ENCODE results near the gene GIGYF2.

The GIGYF2 gene

DNA sequence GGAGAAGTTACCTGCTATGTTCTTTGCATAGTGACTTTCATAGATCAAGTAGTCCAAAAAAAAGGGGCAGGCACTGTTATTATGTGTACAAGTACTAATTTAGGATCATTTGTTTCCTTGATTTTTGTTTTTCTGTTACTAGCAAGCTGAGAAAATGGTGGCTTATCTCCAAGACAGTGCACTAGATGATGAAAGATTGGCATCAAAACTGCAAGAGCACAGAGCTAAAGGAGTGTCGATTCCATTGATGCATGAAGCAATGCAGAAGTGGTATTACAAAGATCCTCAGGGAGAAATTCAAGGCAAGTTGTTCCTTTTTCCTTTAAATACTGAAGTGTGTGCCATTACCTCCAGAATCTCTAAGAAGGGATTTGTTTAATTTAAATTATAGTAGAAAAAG is 98.8 kb downstream of the GIGYF2 start:
- no peaks in the 10 kb centered on the region for H3K4me1 Mint-ChIP-seq (ENCODE audit: low read depth)
- H3K27me3 Mint-ChIP-seq, result no peaks in the 10 kb centered on the region
- H3K36me3 Mint-ChIP-seq, result peaks cover 34% of the 10 kb centered on the region
- no peak overlapping the region for H3K4me3 Mint-ChIP-seq
- no peaks in the 10 kb centered on the region for H3K9me3 Mint-ChIP-seq (ENCODE audit: low read depth)
- H3K27ac Mint-ChIP-seq, result peak overlapping the region; percentile 16

DNA sequence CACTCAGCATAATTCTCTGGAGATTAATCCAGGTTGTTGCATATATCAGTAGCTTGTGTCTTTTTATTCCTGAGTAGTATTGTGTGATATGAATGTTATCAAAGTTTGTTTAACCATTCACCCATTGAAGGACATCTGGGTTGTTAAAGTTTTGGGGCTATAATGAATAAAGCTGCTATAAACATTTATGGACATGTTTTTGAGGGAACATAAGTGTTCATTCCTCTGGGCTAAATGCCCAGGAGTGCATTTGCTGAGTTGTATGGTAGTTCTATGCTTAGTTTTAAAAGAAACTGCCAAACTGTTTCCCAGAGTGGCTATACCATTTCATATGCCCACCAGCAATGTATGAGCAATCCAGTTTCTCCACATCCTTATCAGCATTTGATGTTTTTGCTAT is 101.1 kb downstream of the GIGYF2 start:
- no peaks in the 10 kb centered on the region for H3K4me1 Mint-ChIP-seq (ENCODE audit: low read depth)
- no peak overlapping the region for H3K4me3 Mint-ChIP-seq
- peaks cover 37% of the 10 kb centered on the region for H3K36me3 Mint-ChIP-seq
- no peak overlapping the region for H3K27ac Mint-ChIP-seq
- no peaks in the 10 kb centered on the region for H3K27me3 Mint-ChIP-seq
- H3K9me3 Mint-ChIP-seq (ENCODE audit: low read depth), result peaks cover 5% of the 10 kb centered on the region

GRCh38 chr2:232800166-232800565 is 103.0 kb downstream of the GIGYF2 start:
- Mint-ChIP-seq H3K27ac (no peak overlapping the region), H3K9me3 (ENCODE audit: low read depth) (peaks cover 5% of the 10 kb centered on the region), H3K4me1 (ENCODE audit: low read depth) (no peaks in the 10 kb centered on the region), H3K4me3 (no peak overlapping the region), H3K36me3 (peaks cover 35% of the 10 kb centered on the region), H3K27me3 (no peaks in the 10 kb centered on the region)

GRCh38 chr2:232802091-232802490 is 105.0 kb downstream of the GIGYF2 start:
- H3K4me3 Mint-ChIP-seq, result no peak overlapping the region
- H3K9me3 Mint-ChIP-seq (ENCODE audit: low read depth), result peaks cover 5% of the 10 kb centered on the region
- H3K4me1 Mint-ChIP-seq (ENCODE audit: low read depth), result no peaks in the 10 kb centered on the region
- H3K27ac Mint-ChIP-seq, result no peak overlapping the region
- peaks cover 34% of the 10 kb centered on the region for H3K36me3 Mint-ChIP-seq
- no peaks in the 10 kb centered on the region for H3K27me3 Mint-ChIP-seq

GRCh38 chr2:232809349-232810124 is 112.4 kb downstream of the GIGYF2 start:
- Mint-ChIP-seq H3K27ac (no peak overlapping the region), H3K4me3 (no peak overlapping the region), H3K4me1 (ENCODE audit: low read depth) (no peaks in the 10 kb centered on the region), H3K27me3 (no peaks in the 10 kb centered on the region), H3K9me3 (ENCODE audit: low read depth) (no peaks in the 10 kb centered on the region), H3K36me3 (peaks cover 15% of the 10 kb centered on the region)

GRCh38 chr2:232810444-232810843 is 113.3 kb downstream of the GIGYF2 start:
- no peak overlapping the region for H3K4me3 Mint-ChIP-seq
- H3K27me3 Mint-ChIP-seq, result no peaks in the 10 kb centered on the region
- H3K36me3 Mint-ChIP-seq, result peaks cover 13% of the 10 kb centered on the region
- H3K27ac Mint-ChIP-seq, result no peak overlapping the region
- no peaks in the 10 kb centered on the region for H3K9me3 Mint-ChIP-seq (ENCODE audit: low read depth)
- H3K4me1 Mint-ChIP-seq (ENCODE audit: low read depth), result no peaks in the 10 kb centered on the region

GRCh38 chr2:232815569-232815968 is 118.4 kb downstream of the GIGYF2 start:
- Mint-ChIP-seq H3K9me3 (ENCODE audit: low read depth) (no peaks in the 10 kb centered on the region), H3K27ac (no peak overlapping the region), H3K4me3 (no peak overlapping the region), H3K36me3 (peaks cover 4% of the 10 kb centered on the region), H3K27me3 (no peaks in the 10 kb centered on the region), H3K4me1 (ENCODE audit: low read depth) (no peaks in the 10 kb centered on the region)

DNA sequence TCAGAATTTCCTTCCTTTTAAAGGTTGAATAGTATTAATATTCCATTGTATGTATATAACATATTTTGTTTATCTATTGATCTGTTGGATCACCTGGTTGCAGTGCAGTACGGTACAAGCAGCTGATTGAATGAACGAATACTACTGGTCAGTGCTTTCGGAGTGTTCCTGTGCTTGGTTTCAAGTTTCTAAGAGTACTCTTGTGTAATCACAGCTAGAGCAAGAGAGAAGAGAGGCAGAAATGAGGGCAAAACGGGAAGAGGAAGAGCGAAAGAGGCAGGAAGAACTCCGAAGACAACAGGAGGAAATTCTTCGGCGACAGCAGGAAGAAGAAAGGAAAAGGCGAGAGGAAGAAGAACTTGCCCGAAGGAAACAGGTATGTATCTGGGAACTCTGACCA is 119.5 kb downstream of the GIGYF2 start:
- Mint-ChIP-seq H3K27me3 (no peaks in the 10 kb centered on the region), H3K4me1 (ENCODE audit: low read depth) (no peaks in the 10 kb centered on the region), H3K36me3 (peaks cover 4% of the 10 kb centered on the region), H3K9me3 (ENCODE audit: low read depth) (no peaks in the 10 kb centered on the region), H3K27ac (no peak overlapping the region), H3K4me3 (no peak overlapping the region)

DNA sequence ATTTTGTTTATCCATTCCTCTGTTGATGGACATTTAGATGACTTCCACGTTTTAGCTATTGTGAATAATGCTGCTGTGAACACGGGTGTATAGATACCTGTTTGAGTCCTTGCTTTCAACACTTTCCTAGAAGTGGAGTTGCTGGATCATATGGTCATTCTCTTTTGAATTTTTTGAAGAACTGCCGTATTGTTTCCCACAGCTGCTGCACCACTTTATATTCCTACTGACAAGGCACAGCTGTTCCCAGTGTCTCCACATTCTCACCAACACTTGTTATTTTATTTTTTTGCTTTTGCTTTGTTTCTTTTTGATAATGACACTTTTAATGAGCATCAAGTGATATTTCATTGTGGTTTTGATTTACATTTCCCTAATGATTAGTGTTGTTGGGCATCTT is 120.6 kb downstream of the GIGYF2 start:
- Mint-ChIP-seq H3K36me3 (peaks cover 2% of the 10 kb centered on the region), H3K4me1 (ENCODE audit: low read depth) (no peaks in the 10 kb centered on the region), H3K27ac (no peak overlapping the region), H3K27me3 (no peaks in the 10 kb centered on the region), H3K4me3 (no peak overlapping the region), H3K9me3 (ENCODE audit: low read depth) (no peaks in the 10 kb centered on the region)

DNA sequence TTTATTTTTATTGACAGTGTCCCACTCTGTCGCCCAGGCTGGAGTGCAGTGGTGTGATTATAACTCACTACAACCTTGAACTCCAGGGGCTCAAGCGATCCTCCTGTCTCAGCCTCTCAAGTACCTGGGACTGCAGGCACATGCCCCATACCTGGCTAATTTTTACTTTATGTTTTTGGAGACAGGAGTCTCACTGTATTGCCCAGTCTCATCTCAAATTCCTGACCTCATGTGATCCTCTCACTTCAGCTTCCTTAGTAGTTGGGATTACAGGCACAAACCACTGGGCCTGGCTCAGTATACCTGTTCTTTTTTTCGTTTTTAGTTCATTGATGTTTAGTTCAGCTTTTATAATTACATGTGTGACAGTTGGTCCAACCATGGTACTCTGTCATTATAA is 132.9 kb downstream of the GIGYF2 start:
- H3K27me3 Mint-ChIP-seq, result no peaks in the 10 kb centered on the region
- no peak overlapping the region for H3K4me3 Mint-ChIP-seq
- peaks cover 4% of the 10 kb centered on the region for H3K4me1 Mint-ChIP-seq (ENCODE audit: low read depth)
- peaks cover 19% of the 10 kb centered on the region for H3K36me3 Mint-ChIP-seq
- no peak overlapping the region for H3K27ac Mint-ChIP-seq
- no peaks in the 10 kb centered on the region for H3K9me3 Mint-ChIP-seq (ENCODE audit: low read depth)

- peaks cover 3% of the 10 kb centered on the region for H3K4me1 Mint-ChIP-seq (ENCODE audit: low read depth)
- peaks cover 11% of the 10 kb centered on the region for H3K36me3 Mint-ChIP-seq
- H3K4me3 Mint-ChIP-seq, result no peak overlapping the region
- H3K9me3 Mint-ChIP-seq (ENCODE audit: low read depth), result no peaks in the 10 kb centered on the region
- H3K27ac Mint-ChIP-seq, result no peak overlapping the region
- no peaks in the 10 kb centered on the region for H3K27me3 Mint-ChIP-seq
These were observed 134.4 kb downstream of the GIGYF2 start for GRCh38 chr2:232831496-232831895.

GRCh38 chr2:232833830-232834229 is 136.7 kb downstream of the GIGYF2 start:
- Mint-ChIP-seq H3K27me3 (no peaks in the 10 kb centered on the region), H3K9me3 (ENCODE audit: low read depth) (no peaks in the 10 kb centered on the region), H3K27ac (peak overlapping the region; percentile 24), H3K4me3 (no peak overlapping the region), H3K4me1 (ENCODE audit: low read depth) (peaks cover 25% of the 10 kb centered on the region), H3K36me3 (peaks cover 14% of the 10 kb centered on the region)

GRCh38 chr2:232835687-232836208 is 138.6 kb downstream of the GIGYF2 start:
- Mint-ChIP-seq H3K27me3 (no peaks in the 10 kb centered on the region), H3K9me3 (ENCODE audit: low read depth) (no peaks in the 10 kb centered on the region), H3K4me3 (no peak overlapping the region), H3K27ac (peak overlapping the region; percentile 52), H3K4me1 (ENCODE audit: low read depth) (peaks cover 35% of the 10 kb centered on the region), H3K36me3 (peaks cover 21% of the 10 kb centered on the region)

DNA sequence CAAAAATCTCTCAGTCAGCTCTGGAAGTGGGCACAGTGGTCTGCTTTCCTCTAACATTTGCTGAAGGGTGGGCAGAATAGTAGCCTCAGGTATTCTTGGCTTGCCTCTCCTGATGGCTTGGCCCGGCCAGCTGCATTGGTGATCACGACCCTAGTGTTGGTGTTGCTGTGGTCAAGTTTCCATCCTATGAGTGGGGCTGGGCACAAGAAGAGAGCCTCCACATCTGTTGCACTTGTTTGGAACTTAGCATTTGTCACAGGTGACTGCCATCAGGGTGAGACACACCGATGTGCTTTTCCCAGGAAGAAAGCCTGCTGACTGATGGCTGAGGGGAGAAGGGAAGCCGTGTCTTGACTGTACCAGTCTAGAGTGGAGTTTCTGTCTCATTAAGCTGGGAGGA is 139.8 kb downstream of the GIGYF2 start:
- H3K4me3 Mint-ChIP-seq, result no peak overlapping the region
- no peaks in the 10 kb centered on the region for H3K27me3 Mint-ChIP-seq
- no peaks in the 10 kb centered on the region for H3K9me3 Mint-ChIP-seq (ENCODE audit: low read depth)
- H3K4me1 Mint-ChIP-seq (ENCODE audit: low read depth), result peaks cover 35% of the 10 kb centered on the region
- H3K27ac Mint-ChIP-seq, result peak overlapping the region; percentile 87
- H3K36me3 Mint-ChIP-seq, result peaks cover 22% of the 10 kb centered on the region

DNA sequence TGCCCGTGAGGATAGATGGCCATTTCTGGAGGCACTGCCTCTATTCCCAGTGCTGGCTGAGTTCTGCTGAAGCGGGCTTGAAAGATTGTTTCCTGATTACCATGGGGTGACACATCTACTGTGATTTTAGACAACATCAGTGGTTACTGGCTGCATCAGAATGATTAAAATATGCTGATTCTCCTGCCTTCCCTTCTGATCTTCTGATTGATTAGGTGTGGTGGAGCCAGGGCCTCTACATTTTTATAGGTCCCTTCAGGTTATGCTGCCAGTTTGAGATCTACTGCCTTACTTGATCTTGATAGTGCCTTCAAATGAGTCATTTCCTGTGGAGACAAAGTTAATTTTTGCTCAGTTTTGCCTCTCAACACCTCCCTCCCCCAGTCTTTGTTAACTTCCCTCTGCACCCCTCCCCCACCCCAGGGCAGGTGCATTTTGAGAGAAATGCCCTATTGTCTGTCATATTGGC is 141.3 kb downstream of the GIGYF2 start:
- H3K27me3 Mint-ChIP-seq, result no peaks in the 10 kb centered on the region
- no peaks in the 10 kb centered on the region for H3K9me3 Mint-ChIP-seq (ENCODE audit: low read depth)
- H3K4me3 Mint-ChIP-seq, result peak overlapping the region; percentile 46
- peaks cover 35% of the 10 kb centered on the region for H3K4me1 Mint-ChIP-seq (ENCODE audit: low read depth)
- peak overlapping the region; percentile 70 for H3K27ac Mint-ChIP-seq
- peaks cover 18% of the 10 kb centered on the region for H3K36me3 Mint-ChIP-seq

Measured in activated naive CD8-positive, alpha-beta T cell (primary cell).